H1 (cell line): ENCODE measurements around the gene ACADVL. TPM values are rescaled to one million over a fixed set of nuclear protein-coding genes. Genes with fewer than 3 reads are reported as not detected.

Experiments used
- CTCF ChIA-PET: fragments of 300-600 bp; sonication (Branson Sonifier 250); formaldehyde crosslinking; loops from one replicate; lab custom pipeline; 2021; ENCODE audit not compliant: partially characterized antibody; lab: Charles Lee
- POLR2A ChIA-PET: fragments of 300-600 bp; sonication (Branson Sonifier 250); formaldehyde crosslinking; loops from one replicate; lab custom pipeline; 2021; ENCODE audit warnings: inconsistent platforms; ENCODE audit not compliant: partially characterized antibody; lab: Charles Lee
- DNase-seq, 2 experiments: peaks; one replicate each; pipeline versions ENCODE4 v3.0.0 to v3.0.0-alpha.2; 2010 to 2022; ENCODE audit warnings: low spot score in 2 of 2, low read depth in 1 of 2, mixed read lengths in 1 of 2
- FAIRE-seq: peaks from 2 replicates; lab custom pipeline; 2011; peaks lifted over from hg19 to GRCh38; lab: Jason Lieb, UNC
- H2AFZ ChIP-seq: 2 replicates; pipeline ENCODE4 v1.8.1; 2012; ENCODE audit warnings: low read length, inconsistent platforms
- H2AK5ac ChIP-seq: 2 replicates; pipeline ENCODE4 v1.6.1; 2013; ENCODE audit warnings: low read depth, low read length
- H2BK120ac ChIP-seq: replicated peaks from 2 replicates; pipeline ENCODE3; 2013; ENCODE audit warnings: low read depth, low read length, inconsistent platforms
- H2BK12ac ChIP-seq: 2 replicates; pipeline ENCODE4 v1.6.1; 2013; ENCODE audit warnings: low read depth, low read length
- H2BK15ac ChIP-seq: 2 replicates; pipeline ENCODE4 v1.6.1; 2013; ENCODE audit warnings: low read length
- H2BK20ac ChIP-seq: 2 replicates; pipeline ENCODE4 v1.6.1; 2013; ENCODE audit warnings: low read length
- H2BK5ac ChIP-seq: 2 replicates; pipeline ENCODE4 v1.6.1; 2013; ENCODE audit warnings: low read depth, low read length
- H3K14ac ChIP-seq: 2 replicates; pipeline ENCODE4 v1.6.1; 2013; ENCODE audit warnings: inconsistent platforms; ENCODE audit not compliant: insufficient read length
- H3K18ac ChIP-seq: 2 replicates; pipeline ENCODE4 v1.6.1; 2013; ENCODE audit warnings: low read length; ENCODE audit errors: extremely low read depth
- H3K23ac ChIP-seq: 2 replicates; pipeline ENCODE4 v1.6.1; 2013; ENCODE audit warnings: inconsistent platforms; ENCODE audit not compliant: insufficient read length
- H3K23me2 ChIP-seq: 2 replicates; pipeline ENCODE4 v1.6.1; 2013; ENCODE audit warnings: low read depth, low read length
- H3K27ac ChIP-seq: 2 replicates; pipeline ENCODE4 v1.6.1; 2011; ENCODE audit warnings: low read depth, low read length, inconsistent platforms
- H3K27me3 ChIP-seq, 4 experiments: replicated peaks in 1 of 4; 1 replicate in 1 of 4; 2 replicates in 3 of 4; pipeline versions ENCODE4 v1.6.1 to v1.8.1; 2011 to 2013; ENCODE audit warnings: low read length in 3 of 4, mild to moderate bottlenecking in 3 of 4, inconsistent platforms in 2 of 4, mixed read lengths in 2 of 4, moderate library complexity in 1 of 4; ENCODE audit not compliant: control insufficient read depth in 3 of 4, insufficient read depth in 3 of 4; ENCODE audit errors: extremely low read depth in 1 of 4
- H3K36me3 ChIP-seq, 4 experiments: 2 replicates each; pipeline versions ENCODE4 v1.6.1 to v1.8.1; 2011 to 2013; ENCODE audit warnings: mild to moderate bottlenecking in 4 of 4, low read length in 3 of 4, moderate library complexity in 2 of 4, control low read depth in 1 of 4, inconsistent platforms in 1 of 4; ENCODE audit not compliant: insufficient read depth in 4 of 4, control insufficient read depth in 2 of 4
- H3K4ac ChIP-seq: replicated peaks from 2 replicates; pipeline ENCODE3; 2013; ENCODE audit warnings: low read length, low read depth, mixed read lengths, inconsistent platforms; ENCODE audit not compliant: insufficient read length
- H3K4me1 ChIP-seq, 4 experiments: replicated peaks in 1 of 4; 1 replicate in 1 of 4; 2 replicates in 3 of 4; pipeline versions ENCODE4 v1.6.1 to v1.8.1; 2011 to 2013; ENCODE audit warnings: low read length in 3 of 4, inconsistent platforms in 2 of 4, mixed read lengths in 1 of 4; ENCODE audit not compliant: insufficient read depth in 4 of 4, control insufficient read depth in 3 of 4
- H3K4me2 ChIP-seq, 2 experiments: 2 replicates each; pipeline versions ENCODE4 v1.6.1 to v1.8.1; 2011 to 2013; ENCODE audit warnings: low read depth in 2 of 2, low read length in 2 of 2, control low read depth in 1 of 2, inconsistent platforms in 1 of 2, mild to moderate bottlenecking in 1 of 2; ENCODE audit not compliant: insufficient read depth in 1 of 2
- H3K4me3 ChIP-seq, 4 experiments: fragments of 200-600, 300-600 bp in 1 of 4; sonication (generic), shearing (Covaris generic), sonication (Bioruptor Twin) in 1 of 4; 2 replicates each; pipeline versions ENCODE4 v1.5.1 to v1.8.1; 2011 to 2016; ENCODE audit warnings: low read length in 4 of 4, low read depth in 3 of 4, control low read depth in 2 of 4, inconsistent platforms in 2 of 4, mild to moderate bottlenecking in 2 of 4, mixed read lengths in 1 of 4, moderate library complexity in 1 of 4; ENCODE audit not compliant: insufficient read depth in 2 of 4; ENCODE audit errors: extremely low read depth in 1 of 4
- H3K56ac ChIP-seq: replicated peaks from 2 replicates; pipeline ENCODE3; 2013; ENCODE audit warnings: low read depth, mild to moderate bottlenecking, mixed read lengths, low read length, inconsistent platforms; ENCODE audit not compliant: insufficient read length
- H3K79me1 ChIP-seq: 2 replicates; pipeline ENCODE4 v1.6.1; 2013; ENCODE audit warnings: low read depth, low read length, control low read depth
- H3K79me2 ChIP-seq, 2 experiments: 2 replicates each; pipeline versions ENCODE4 v1.6.1 to v1.8.1; 2012 to 2013; ENCODE audit warnings: low read length in 2 of 2, mild to moderate bottlenecking in 2 of 2, inconsistent platforms in 1 of 2; ENCODE audit not compliant: insufficient read depth in 2 of 2, control insufficient read depth in 1 of 2
- H3K9ac ChIP-seq, 4 experiments: replicated peaks in 1 of 4; 1 replicate in 1 of 4; 2 replicates in 3 of 4; pipeline versions ENCODE4 v1.6.1 to v1.8.1; 2011 to 2013; ENCODE audit warnings: low read depth in 3 of 4, low read length in 3 of 4, control low read depth in 2 of 4, mild to moderate bottlenecking in 2 of 4, moderate library complexity in 2 of 4, inconsistent platforms in 1 of 4; ENCODE audit errors: extremely low read depth in 1 of 4
- H3K9me3 ChIP-seq, 2 experiments: 2 replicates each; pipeline versions ENCODE4 v1.6.1 to v1.8.1; 2012 to 2013; ENCODE audit warnings: mild to moderate bottlenecking in 2 of 2, moderate library complexity in 2 of 2, control low read depth in 1 of 2, inconsistent platforms in 1 of 2, low read depth in 1 of 2, low read length in 1 of 2, mixed read lengths in 1 of 2; ENCODE audit not compliant: insufficient read depth in 2 of 2
- H4K20me1 ChIP-seq, 2 experiments: replicated peaks in 1 of 2; 2 replicates each; pipeline versions ENCODE3 to v1.8.1; 2011 to 2013; ENCODE audit warnings: inconsistent platforms in 2 of 2, low read length in 2 of 2, mild to moderate bottlenecking in 1 of 2; ENCODE audit not compliant: insufficient read depth in 2 of 2, control insufficient read depth in 1 of 2
- H4K5ac ChIP-seq: 2 replicates; pipeline ENCODE4 v1.6.1; 2013; ENCODE audit warnings: low read length, low read depth, mixed read lengths, inconsistent platforms; ENCODE audit not compliant: insufficient read length
- H4K8ac ChIP-seq: 2 replicates; pipeline ENCODE4 v1.8.0; 2013; ENCODE audit warnings: mild to moderate bottlenecking, moderate library complexity, low read length, inconsistent platforms; ENCODE audit not compliant: insufficient read depth; ENCODE audit errors: extremely low read depth
- H4K91ac ChIP-seq: replicated peaks from 2 replicates; pipeline ENCODE3; 2013; ENCODE audit warnings: low read length, mixed read lengths, inconsistent platforms; ENCODE audit not compliant: insufficient read length
- BRCA1 ChIP-seq: IDR thresholded peaks from 2 replicates; pipeline ENCODE4 v1.6.1; 2012; ENCODE audit warnings: low read depth, low read length, improper control_type of control experiment
- CHD2 ChIP-seq: IDR thresholded peaks from 2 replicates; pipeline ENCODE4 v1.6.1; 2012; ENCODE audit warnings: low read length, improper control_type of control experiment
- CTBP2 ChIP-seq: IDR thresholded peaks from 2 replicates; pipeline ENCODE4 v1.7.0; 2011; ENCODE audit warnings: borderline replicate concordance, mild to moderate bottlenecking, moderate library complexity, mixed read lengths, low read length; ENCODE audit not compliant: insufficient read depth, insufficient read length
- PHF8 ChIP-seq: fragments of 200-600 bp; sonication (generic); conservative IDR thresholded peaks from 2 replicates; pipeline ENCODE4 v1.7.1; 2012; ENCODE audit warnings: low read depth, mild to moderate bottlenecking, inconsistent platforms, low read length, moderate library complexity
- POLR2A ChIP-seq, 2 experiments: IDR thresholded peaks; 1 replicate in 1 of 2; 2 replicates in 1 of 2; pipeline ENCODE4 v1.6.1; 2011; ENCODE audit warnings: low read depth in 2 of 2, low read length in 2 of 2, mild to moderate bottlenecking in 2 of 2; ENCODE audit errors: control extremely low read depth in 1 of 2
- POLR2AphosphoS5 ChIP-seq: IDR thresholded peaks from 2 replicates; pipeline ENCODE4 v1.6.1; 2011; ENCODE audit warnings: low read depth, low read length
- SP4 ChIP-seq: IDR thresholded peaks from 2 replicates; pipeline ENCODE4 v1.6.1; 2012; ENCODE audit warnings: low read length, inconsistent platforms
- WGBS, 2 experiments: shearing (Covaris generic) in 1 of 2; methylation state at CpG; one replicate each; pipeline versions ENCODE4 v1.1.6 to v1.1.7; 2013 to 2015; ENCODE audit warnings: low lambda C conversion rate in 2 of 2, mixed read lengths in 2 of 2, inconsistent platforms in 1 of 2, low coverage in 1 of 2, missing lambda C conversion rate in 1 of 2; ENCODE audit not compliant: insufficient replicate concordance in 2 of 2, insufficient coverage in 1 of 2, insufficient read length in 1 of 2; ENCODE audit errors: extremely low coverage in 1 of 2, missing lambda C conversion rate in 1 of 2; 5-methylcytosine and 5-hydroxymethylcytosine counted together
- polyA plus RNA-seq, 7 experiments: library from polyadenylated mRNA; depleted of rRNA in 3 of 7; stranded (reverse) in 5 of 7; unstranded in 2 of 7; fragments of >200 nt in 5 of 7; fragments of 200-250 nt in 2 of 7; gene quantifications; 1 replicate in 5 of 7; 2 replicates in 1 of 7; 4 replicates in 1 of 7; pipeline versions ENCODE4 v1.2.1 to v1.2.3, GENCODE V29; 2011 to 2013; ENCODE audit warnings: missing spikeins in 2 of 7, mixed read lengths in 2 of 7
- total RNA-seq: library from RNA; stranded (reverse); fragmentation: NEBNext Ultra II Directional; extraction: Animal tissue kit (Norgen Biotek cat#: 25700); gene quantifications from 2 replicates; pipeline ENCODE4 v1.2.1, GENCODE V29; 2021

The ACADVL gene
- total and polyA plus RNA-seq, 2 of the 8 experiments (the other 6 are each of a cell fraction or from before 2014, with no cell fraction given): 181 to 231 TPM

DNA sequence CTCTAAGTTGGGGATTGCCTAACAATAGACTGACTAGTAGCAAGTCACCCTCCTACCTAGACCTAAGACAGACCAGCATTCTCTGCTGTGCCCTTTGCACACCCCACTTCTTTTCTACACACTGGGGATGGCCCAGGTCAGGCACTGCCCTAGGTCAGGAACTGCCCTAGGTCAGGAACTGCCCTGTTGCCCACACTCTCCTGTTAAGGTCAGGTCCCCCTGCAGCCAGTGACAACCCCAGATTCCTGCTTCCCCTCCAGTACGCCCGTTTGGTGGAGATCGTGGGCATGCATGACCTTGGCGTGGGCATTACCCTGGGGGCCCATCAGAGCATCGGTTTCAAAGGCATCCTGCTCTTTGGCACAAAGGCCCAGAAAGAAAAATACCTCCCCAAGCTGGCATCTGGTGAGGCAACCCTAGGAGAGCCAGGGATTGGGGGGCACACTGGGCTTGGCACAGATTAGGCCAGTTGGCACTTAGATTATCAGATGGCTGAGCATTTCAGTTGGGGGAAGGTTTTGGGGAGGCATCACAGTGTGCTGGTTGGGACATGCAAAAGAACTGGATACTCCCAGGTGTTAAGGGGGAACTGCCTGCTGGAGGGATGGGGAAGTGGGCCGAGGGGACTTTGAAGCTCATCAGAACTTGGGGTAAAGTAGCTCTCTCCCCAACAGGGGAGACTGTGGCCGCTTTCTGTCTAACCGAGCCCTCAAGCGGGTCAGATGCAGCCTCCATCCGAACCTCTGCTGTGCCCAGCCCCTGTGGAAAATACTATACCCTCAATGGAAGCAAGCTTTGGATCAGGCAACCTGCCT is 1.7 kb downstream of the ACADVL start:
- Histone ChIP-seq H2AFZ (no peak overlapping the region), H4K91ac (no peak overlapping the region), H3K79me2 (peaks cover 0 to 5% of the 10 kb centered on the region in 2 experiments; a peak in 1 of 4 replicates), H2BK15ac (no peak overlapping the region), H3K79me1 (no peaks in the 10 kb centered on the region)
- no peak for FAIRE-seq
- TF ChIP-seq CTBP2: no peak
- TF ChIP-seq PHF8: no peak
- TF ChIP-seq SP4: peak; percentile 11; the same call in 1 of the 2 replicates
- no peak for TF ChIP-seq CHD2
- TF ChIP-seq POLR2A (IDR thresholded peaks at IDR 0.05; ENCODE audit: control extremely low read depth in 1 of 2, low read depth in 2 of 2, low read length in 2 of 2): peak; percentile 13 to 20; a peak in 1 of 3 replicates
- 0 out of 2 replicates have a peak, but pooled peaks have one; percentile 5 for TF ChIP-seq POLR2AphosphoS5
- TF ChIP-seq BRCA1: no peak
- TF ChIP-seq, all 59 proteins: peak for 3
- Histone ChIP-seq H3K9ac (no peak overlapping the region), H3K27ac (no peak overlapping the region), H2BK20ac (no peak overlapping the region), H4K8ac (no peak overlapping the region), H3K14ac (no peak overlapping the region), H4K5ac (no peak overlapping the region), H4K20me1 (peaks cover 10 to 28% of the 10 kb centered on the region in 2 experiments), H3K56ac (no peak overlapping the region), H3K23ac (no peak overlapping the region), H3K9me3 (no peaks in the 10 kb centered on the region), H3K4me2 (peak overlapping the region in 1 of 2 experiments; percentile 73; a peak in 1 of 4 replicates), H3K27me3 (no peaks in the 10 kb centered on the region), H3K36me3 (peaks cover 15 to 44% (median 34%) of the 10 kb centered on the region in 4 experiments), H3K18ac (no peak overlapping the region), H2BK5ac (no peak overlapping the region), H3K4ac (no peak overlapping the region), H3K4me1 (peaks cover 6 to 23% (median 14%) of the 10 kb centered on the region in 4 experiments), H2BK120ac (no peak overlapping the region), H3K4me3 (no peak overlapping the region), H3K23me2 (peaks cover 8% of the 10 kb centered on the region; the same call in 1 of the 2 replicates), H2AK5ac (no peak overlapping the region), H2BK12ac (no peak overlapping the region)
- DNase-seq: no peak
- ChIA-PET CTCF (interaction anchor here (0.6 to 4.3 kb wide), 15 partner anchors 10 to 177 kb away, joined by 3 to 46 read pairs (median 4); partner anchors contain the start of genes DVL2, GABARAP and PHF23), POLR2A (interaction anchor here (0.7 to 10.7 kb wide), 23 partner anchors 8 to 215 kb away, joined by 3 to 386 read pairs (median 4); partner anchors contain the start of genes CLDN7, CTDNEP1, DVL2 and ELP5)
- 95% methylated on average over 10 of the region's 10 CpGs; no CpG with 5 or more reads in 1 of the 2 experiments for WGBS, 2 experiments
